AG09309 (cell line): Measurements from ENCODE around the gene RERE.
A peak's percentile ranks its signal among the peaks of the same experiment; 100 is the strongest.

Source experiments
- DNase-seq: peaks from one replicate; pipeline ENCODE4 v3.0.0-alpha.2; 2010; ENCODE audit warnings: low read depth
- H3K4me3 ChIP-seq: 2 replicates; pipeline ENCODE4 v1.5.1; 2011; ENCODE audit warnings: mild to moderate bottlenecking, low read depth, low read length, moderate library complexity; ENCODE audit not compliant: control insufficient read depth
- CTCF ChIP-seq: IDR thresholded peaks from 2 replicates; pipeline ENCODE4 v1.5.1; 2011; ENCODE audit warnings: mild to moderate bottlenecking, low read depth, low read length, inconsistent platforms; ENCODE audit not compliant: insufficient read depth, control insufficient read depth; ENCODE audit errors: missing control alignments

The RERE gene

GRCh38 chr1:8662380-8663072 is 154.9 kb downstream of the RERE start:
- no peak overlapping the region for H3K4me3 ChIP-seq
- no peak for DNase-seq
- no peak for TF ChIP-seq CTCF

GRCh38 chr1:8661185-8662110 is 156.0 kb downstream of the RERE start:
- DNase-seq = peak; percentile 66
- no peak overlapping the region for H3K4me3 ChIP-seq
- TF ChIP-seq CTCF = no peak

GRCh38 chr1:8660411-8660828 is 157.0 kb downstream of the RERE start:
- no peak overlapping the region for H3K4me3 ChIP-seq
- peak; percentile 91 for DNase-seq
- TF ChIP-seq CTCF = no peak

GRCh38 chr1:8659593-8659992 is 157.8 kb downstream of the RERE start:
- no peak for TF ChIP-seq CTCF

GRCh38 chr1:8653878-8654277 is 163.6 kb downstream of the RERE start:
- DNase-seq = no peak
- H3K4me3 ChIP-seq = no peak overlapping the region
- TF ChIP-seq CTCF = no peak

More at GRCh38 chr1:8659593-8659992, 157.8 kb downstream of the RERE start:
- no peak for DNase-seq
- no peak overlapping the region for H3K4me3 ChIP-seq

GRCh38 chr1:8652467-8653046 is 164.9 kb downstream of the RERE start:
- DNase-seq = no peak
- no peak overlapping the region for H3K4me3 ChIP-seq
- TF ChIP-seq CTCF = no peak
